Stimulated activated CD4-positive, alpha-beta T cell treated with anti-CD3 and anti-CD28 coated beads, Interleukin-15, amount 100 ng/mL, for 1 hour (primary cell): ENCODE measurements around the gene CORO2B.

Experiments
- DNase-seq, 2 donors: peaks; one replicate each; pipeline ENCODE4 v3.0.0-alpha.2; 2020; ENCODE audit warnings: low read depth in 1 of 2, low spot score in 1 of 2

Gene CORO2B

GRCh38 chr15:68589783-68590710 is 11.3 kb downstream of the CORO2B start:
- no peak for DNase-seq

- DNase-seq: no peak
Measured at GRCh38 chr15:68590721-68591389, 12.1 kb downstream of the CORO2B start.

GRCh38 chr15:68592054-68592453 is 13.3 kb downstream of the CORO2B start:
- DNase-seq: no peak

- no peak for DNase-seq
Measured at GRCh38 chr15:68592544-68592943, 13.8 kb downstream of the CORO2B start.

GRCh38 chr15:68593341-68593740 is 14.5 kb downstream of the CORO2B start:
- no peak for DNase-seq

GRCh38 chr15:68593828-68594532 is 15.2 kb downstream of the CORO2B start:
- DNase-seq: no peak

GRCh38 chr15:68594533-68595259 is 15.9 kb downstream of the CORO2B start:
- DNase-seq: no peak

- no peak for DNase-seq
Measured at GRCh38 chr15:68595260-68595564, 16.4 kb downstream of the CORO2B start.

- no peak for DNase-seq
Measured at GRCh38 chr15:68595761-68596160, 17.0 kb downstream of the CORO2B start.

GRCh38 chr15:68596691-68597090 is 17.9 kb downstream of the CORO2B start:
- no peak for DNase-seq

GRCh38 chr15:68597581-68597980 is 18.8 kb downstream of the CORO2B start:
- DNase-seq: no peak

- no peak for DNase-seq
Measured at GRCh38 chr15:68598171-68599152, 19.7 kb downstream of the CORO2B start.

GRCh38 chr15:68599153-68599545 is 20.4 kb downstream of the CORO2B start:
- DNase-seq: no peak

- no peak for DNase-seq
Measured at GRCh38 chr15:68599560-68600071, 20.8 kb downstream of the CORO2B start.

- DNase-seq: no peak
Measured at GRCh38 chr15:68601206-68602197, 22.7 kb downstream of the CORO2B start.

GRCh38 chr15:68602459-68603215 is 23.8 kb downstream of the CORO2B start:
- no peak for DNase-seq

GRCh38 chr15:68603216-68603595 is 24.4 kb downstream of the CORO2B start:
- no peak for DNase-seq

- no peak for DNase-seq
Measured at GRCh38 chr15:68603951-68604350, 25.2 kb downstream of the CORO2B start.
